SK-N-SH treated with all-trans-retinoic acid at 6 μM for 48 hours (cell line): ENCODE measurements around the gene NOSIP.

Experiments used
- GLIS3 ChIP-seq: fragments of 250-450 bp; sonication (Bioruptor Pico); IDR thresholded peaks from 2 replicates; pipeline ENCODE4 v1.5.0; 2020; ENCODE audit warnings: mild to moderate bottlenecking, moderate library complexity
- TCF4 ChIP-seq: fragments of 250-450 bp; sonication (Bioruptor Pico); IDR thresholded peaks from 2 replicates; pipeline ENCODE4 v1.8.0; 2021; ENCODE audit warnings: mild to moderate bottlenecking, moderate library complexity, borderline replicate concordance
- ZFP3 ChIP-seq: fragments of 250-450 bp; sonication (Bioruptor Pico); IDR thresholded peaks from 2 replicates; pipeline ENCODE4 v1.5.0; 2020; ENCODE audit warnings: mild to moderate bottlenecking, moderate library complexity
- ZNF565 ChIP-seq: fragments of 450-650 bp; formaldehyde crosslinking; conservative IDR thresholded peaks from 2 replicates; pipeline ENCODE4 v1.5.0; 2020; ENCODE audit warnings: low read depth, mild to moderate bottlenecking, moderate library complexity
- ZNF8 ChIP-seq: fragments of 450-650 bp; formaldehyde crosslinking; IDR thresholded peaks from 2 replicates; pipeline ENCODE4 v1.5.0; 2020; ENCODE audit warnings: mild to moderate bottlenecking, moderate library complexity

DNA sequence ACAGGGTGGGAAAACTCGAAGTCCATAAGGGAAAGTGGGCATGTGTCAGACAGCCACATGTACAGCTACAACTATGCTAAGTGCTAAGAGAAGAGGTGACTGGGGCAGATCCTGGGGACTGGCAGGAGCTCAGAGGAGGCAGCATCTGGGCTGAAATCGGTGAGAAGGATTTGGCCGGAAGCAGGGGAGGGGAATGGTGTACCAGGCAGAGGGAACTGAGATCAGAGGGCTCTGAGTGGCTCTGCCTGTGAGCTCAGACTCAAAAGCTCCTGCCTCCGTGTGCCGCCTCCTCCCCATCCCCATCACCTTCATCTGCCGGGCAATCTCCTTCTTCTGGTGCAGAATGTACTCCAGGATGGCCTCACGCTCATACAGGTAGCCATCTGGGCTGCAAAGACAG is 21.8 kb downstream of the NOSIP start:
- TF ChIP-seq ZNF8 = no peak
- TF ChIP-seq TCF4 (CRISPR knock-in tag) = no peak
- no peak for TF ChIP-seq GLIS3
- TF ChIP-seq ZNF565 (CRISPR knock-in tag) = no peak
- no peak for TF ChIP-seq ZFP3 (CRISPR knock-in tag)
